Gastroesophageal sphincter (tissue), 3 donors: Measurements from ENCODE around the gene TMSB4X.

Experiments
- CTCF ChIP-seq, 4 experiments: fragments of 200-600 bp in 2 of 4; fragments of 450-650 bp in 2 of 4; sonication (generic) in 1 of 4; IDR thresholded peaks; one replicate each; pipeline ENCODE4 v1.5.1; 2017 to 2019; ENCODE audit warnings: antibody characterized with exemption in 4 of 4, mild to moderate bottlenecking in 2 of 4, moderate library complexity in 2 of 4
- EP300 ChIP-seq: sonication (generic); formaldehyde crosslinking; IDR thresholded peaks from one replicate; pipeline ENCODE4 v1.6.1; 2017; ENCODE audit warnings: antibody characterized with exemption, mild to moderate bottlenecking
- POLR2A ChIP-seq, 2 donors: fragments of 450-650 bp; IDR thresholded peaks; one replicate each; pipeline ENCODE4 v1.6.1; 2017; ENCODE audit warnings: antibody characterized with exemption in 2 of 2, mild to moderate bottlenecking in 2 of 2, moderate library complexity in 1 of 2

DNA sequence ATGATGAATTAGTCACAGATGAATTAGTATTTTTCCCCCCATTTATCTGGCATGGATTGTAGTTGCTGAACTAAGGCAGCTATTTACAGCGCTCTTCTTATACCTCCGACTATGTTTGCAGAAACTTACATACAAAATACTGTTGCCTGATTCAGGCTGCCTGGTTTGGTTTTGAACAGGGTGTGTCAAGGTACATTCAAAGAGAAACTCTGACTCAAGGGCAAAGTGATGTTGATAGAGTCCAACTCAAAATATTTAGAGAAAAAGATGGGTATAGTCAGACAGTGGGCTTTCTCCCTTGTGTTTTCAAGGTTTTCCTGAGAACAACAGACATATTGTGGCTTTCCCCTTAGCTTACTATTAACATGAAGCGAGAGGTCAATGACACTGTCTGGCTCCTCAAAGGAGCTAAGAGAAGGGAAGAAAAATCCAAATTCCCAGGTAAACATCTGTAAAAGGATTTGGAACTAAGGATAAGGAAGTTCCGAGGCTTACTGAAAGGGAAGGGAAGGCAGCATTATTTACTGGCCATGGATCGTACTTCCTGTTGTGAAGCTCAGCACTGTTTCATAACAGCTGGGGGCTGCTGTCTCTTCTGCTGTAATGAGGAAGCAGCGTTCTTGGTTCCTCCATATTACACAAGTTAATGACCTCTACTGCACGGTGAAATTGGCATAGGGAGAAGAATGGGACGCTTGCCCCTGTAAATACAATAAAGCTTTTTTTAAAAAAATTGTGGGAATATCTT is 38.6 kb downstream of the TMSB4X start:
- TF ChIP-seq CTCF (IDR thresholded peaks at IDR 0.05) (no peak), EP300 (no peak), POLR2A (IDR thresholded peaks at IDR 0.05) (no peak)
